ENCODE results near the gene HNRNPL. TPM values are rescaled to one million over a fixed set of nuclear protein-coding genes. Genes with fewer than 3 reads are reported as not detected.

HNRNPL gene
- total RNA-seq, 1 donor from 2014 or later: 190 TPM

DNA sequence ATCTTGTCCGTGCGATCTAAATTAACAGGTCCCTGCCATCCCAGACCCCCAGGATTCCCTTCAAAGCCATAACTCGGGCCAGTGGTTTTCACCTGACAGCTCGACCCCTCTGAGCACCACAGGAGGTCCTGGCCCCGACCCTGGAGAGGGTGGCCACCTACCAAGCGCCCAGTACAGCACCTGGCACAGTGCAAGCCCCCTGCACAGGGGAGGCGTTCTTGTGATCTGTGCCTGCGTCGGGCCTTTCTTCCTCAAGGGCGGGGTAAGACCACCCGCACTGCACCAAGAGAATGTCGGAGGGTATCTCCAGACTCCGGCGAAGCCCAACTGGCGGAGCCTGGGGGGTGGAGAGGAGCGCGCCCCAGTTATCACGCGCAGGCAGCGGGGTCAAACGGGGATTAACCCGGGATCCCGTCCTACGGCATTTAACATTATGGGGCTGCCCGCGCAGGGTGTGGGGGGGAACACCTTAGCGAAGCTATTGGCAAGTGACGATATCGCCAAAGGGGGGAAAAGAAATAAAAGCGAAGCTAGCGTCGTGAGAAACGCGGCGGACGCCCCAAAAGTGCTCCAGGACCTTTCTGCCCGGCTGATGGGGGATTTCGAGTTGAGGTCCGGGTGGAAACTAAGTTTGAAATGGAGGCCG, 1.3 kb upstream of the HNRNPL start:
- Histone ChIP-seq H3K36me3 (peaks cover 4 to 17% of the 10 kb centered on the region in 2 donors), H3K27ac (peak overlapping the region; percentile 100), H3K4me1 (peaks cover 44% of the 10 kb centered on the region), H3K9me3 (no peaks in the 10 kb centered on the region), H3K4me3 (peak overlapping the region; percentile 93 to 96), H3K27me3 (no peaks in the 10 kb centered on the region)
- intact Hi-C loops (cut with DNase I): loop anchor here (5.0 kb wide), 1 partner anchor 204 kb away; the partner anchor contains the start of gene ACTN4
- peak in 1 of 2 donors; percentile 93 for DNase-seq (ENCODE audit: extremely low spot score in 2 of 2)
- no peak for TF ChIP-seq POLR2AphosphoS5 (IDR thresholded peaks at IDR 0.05; ENCODE audit: insufficient read depth in 1 of 2, low read depth in 1 of 2)
- no peak for TF ChIP-seq POLR2A (IDR thresholded peaks at IDR 0.05)
- TF ChIP-seq, protein P1, sequence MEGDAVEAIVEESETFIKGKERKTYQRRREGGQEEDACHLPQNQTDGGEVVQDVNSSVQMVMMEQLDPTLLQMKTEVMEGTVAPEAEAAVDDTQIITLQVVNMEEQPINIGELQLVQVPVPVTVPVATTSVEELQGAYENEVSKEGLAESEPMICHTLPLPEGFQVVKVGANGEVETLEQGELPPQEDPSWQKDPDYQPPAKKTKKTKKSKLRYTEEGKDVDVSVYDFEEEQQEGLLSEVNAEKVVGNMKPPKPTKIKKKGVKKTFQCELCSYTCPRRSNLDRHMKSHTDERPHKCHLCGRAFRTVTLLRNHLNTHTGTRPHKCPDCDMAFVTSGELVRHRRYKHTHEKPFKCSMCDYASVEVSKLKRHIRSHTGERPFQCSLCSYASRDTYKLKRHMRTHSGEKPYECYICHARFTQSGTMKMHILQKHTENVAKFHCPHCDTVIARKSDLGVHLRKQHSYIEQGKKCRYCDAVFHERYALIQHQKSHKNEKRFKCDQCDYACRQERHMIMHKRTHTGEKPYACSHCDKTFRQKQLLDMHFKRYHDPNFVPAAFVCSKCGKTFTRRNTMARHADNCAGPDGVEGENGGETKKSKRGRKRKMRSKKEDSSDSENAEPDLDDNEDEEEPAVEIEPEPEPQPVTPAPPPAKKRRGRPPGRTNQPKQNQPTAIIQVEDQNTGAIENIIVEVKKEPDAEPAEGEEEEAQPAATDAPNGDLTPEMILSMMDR (IDR thresholded peaks at IDR 0.05): no peak

GRCh38 chr19:38850436-38850975, 720 bp upstream of the HNRNPL start:
- Histone ChIP-seq H3K9me3 (no peaks in the 10 kb centered on the region), H3K4me3 (peak overlapping the region; percentile 93 to 96), H3K4me1 (peaks cover 50% of the 10 kb centered on the region), H3K27ac (peak overlapping the region; percentile 100), H3K27me3 (no peaks in the 10 kb centered on the region), H3K36me3 (peaks cover 10 to 23% of the 10 kb centered on the region in 2 donors)
- no peak for DNase-seq (ENCODE audit: extremely low spot score in 2 of 2)
- intact Hi-C loops (cut with DNase I): loop anchor here (5.0 kb wide), 1 partner anchor 203 kb away; the partner anchor contains the start of gene ACTN4
- TF ChIP-seq, protein P1 (IDR thresholded peaks at IDR 0.05): peak in 1 of 3 experiments; percentile 43
- TF ChIP-seq POLR2AphosphoS5 (IDR thresholded peaks at IDR 0.05; ENCODE audit: insufficient read depth in 1 of 2, low read depth in 1 of 2) (peak; percentile 92 to 99), POLR2A (IDR thresholded peaks at IDR 0.05) (peak; percentile 81 to 96)

- peak in 1 of 2 donors; percentile 94 for DNase-seq (ENCODE audit: extremely low spot score in 2 of 2)
- Histone ChIP-seq H3K9me3 (no peaks in the 10 kb centered on the region), H3K36me3 (peaks cover 12 to 35% of the 10 kb centered on the region in 2 donors), H3K4me3 (peak overlapping the region; percentile 80 to 99), H3K27me3 (no peaks in the 10 kb centered on the region), H3K27ac (peak overlapping the region; percentile 100), H3K4me1 (peaks cover 59% of the 10 kb centered on the region)
- intact Hi-C loops (cut with DNase I): no loop called here
- no peak for TF ChIP-seq POLR2A (IDR thresholded peaks at IDR 0.05)
- peak; percentile 40 to 57 for TF ChIP-seq POLR2AphosphoS5 (IDR thresholded peaks at IDR 0.05; ENCODE audit: insufficient read depth in 1 of 2, low read depth in 1 of 2)
These were observed 483 bp downstream of the HNRNPL start for GRCh38 chr19:38849147-38849859.

DNA sequence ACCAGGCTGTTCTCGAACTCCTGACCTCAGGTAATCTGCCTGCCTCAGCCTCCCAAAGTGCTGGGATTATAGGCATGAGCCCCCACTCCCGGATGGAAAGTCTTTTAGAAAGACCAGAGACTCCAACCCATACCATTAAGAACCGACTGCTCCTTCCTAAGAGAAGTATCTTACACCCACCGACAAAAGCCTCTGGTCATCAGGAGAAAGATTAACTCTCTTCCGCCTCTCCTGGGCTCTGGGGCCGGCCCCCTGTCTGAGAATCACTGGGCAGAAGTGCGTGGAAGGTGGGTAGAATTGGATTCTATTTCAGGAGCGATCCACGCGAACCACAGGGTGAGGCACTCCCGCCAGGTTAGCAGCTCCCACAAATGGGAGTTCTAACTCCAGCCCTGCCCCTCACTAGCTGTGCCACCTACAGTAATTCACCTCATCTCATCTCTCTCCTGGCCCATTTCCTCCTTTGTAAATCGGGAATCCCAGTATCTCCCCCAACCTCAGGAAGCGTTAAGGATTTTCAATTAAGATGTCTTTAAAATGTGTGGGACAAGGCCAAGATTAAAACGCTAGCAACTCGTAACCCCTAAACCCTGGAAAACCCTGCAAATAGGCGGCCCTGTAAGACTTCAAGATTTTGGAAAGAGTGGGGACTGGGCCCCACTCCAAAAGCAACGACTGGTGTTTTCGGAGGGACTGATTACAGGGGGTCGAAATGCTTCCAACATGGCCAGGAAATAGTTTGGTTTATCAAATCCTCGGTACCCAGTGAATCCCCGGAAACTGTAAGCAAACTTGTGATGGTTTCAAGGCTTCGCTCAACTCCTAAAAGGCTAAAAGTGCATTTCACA, 1.3 kb downstream of the HNRNPL start:
- Histone ChIP-seq H3K27ac (peak overlapping the region; percentile 100), H3K4me3 (peak overlapping the region; percentile 80 to 99), H3K27me3 (no peaks in the 10 kb centered on the region), H3K9me3 (no peaks in the 10 kb centered on the region), H3K36me3 (peaks cover 18 to 42% of the 10 kb centered on the region in 2 donors), H3K4me1 (peaks cover 62% of the 10 kb centered on the region)
- TF ChIP-seq, protein P1 (IDR thresholded peaks at IDR 0.05): no peak
- TF ChIP-seq POLR2AphosphoS5 (IDR thresholded peaks at IDR 0.05; ENCODE audit: insufficient read depth in 1 of 2, low read depth in 1 of 2) (no peak), POLR2A (IDR thresholded peaks at IDR 0.05) (no peak)
- no peak for DNase-seq (ENCODE audit: extremely low spot score in 2 of 2)
- intact Hi-C loops (cut with DNase I): no loop called here

DNA sequence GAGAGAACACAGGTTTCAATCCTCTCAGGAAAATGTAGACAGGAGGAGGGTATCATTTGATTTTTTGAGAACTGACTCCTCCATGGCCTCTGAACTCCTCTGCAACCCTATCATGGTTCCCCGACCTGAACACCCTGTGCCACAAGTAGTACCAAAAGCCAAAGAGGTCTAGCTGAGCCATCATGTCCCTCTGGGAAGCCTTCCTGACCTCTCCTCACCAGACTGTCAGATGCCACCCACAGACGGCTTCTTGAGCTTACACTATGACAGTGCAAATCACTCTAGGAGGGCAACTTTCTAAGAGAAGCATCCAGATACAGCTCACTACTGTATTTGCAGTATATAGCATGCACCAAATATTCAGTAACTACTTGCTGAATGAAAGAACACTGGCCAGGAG, 3.7 kb downstream of the HNRNPL start:
- peaks cover 20 to 67% of the 10 kb centered on the region in 2 donors for H3K36me3 ChIP-seq
- H3K27ac ChIP-seq: no peak overlapping the region
- H3K4me3 ChIP-seq: no peak overlapping the region
- no peaks in the 10 kb centered on the region for H3K27me3 ChIP-seq
- no peak for DNase-seq (ENCODE audit: extremely low spot score in 2 of 2)
- H3K9me3 ChIP-seq: no peaks in the 10 kb centered on the region
- TF ChIP-seq, protein P1 (IDR thresholded peaks at IDR 0.05): no peak
- TF ChIP-seq POLR2AphosphoS5 (IDR thresholded peaks at IDR 0.05; ENCODE audit: insufficient read depth in 1 of 2, low read depth in 1 of 2) (no peak), POLR2A (IDR thresholded peaks at IDR 0.05) (no peak)
- H3K4me1 ChIP-seq: peaks cover 50% of the 10 kb centered on the region
- intact Hi-C loops (cut with DNase I): no loop called here
